Hippocampal formation (tissue), 2 donors: ENCODE measurements around the gene RPRML.
"Not testable (repeated sequence)": the region's sequence is repeated elsewhere in the genome, so short reads cannot be mapped to it uniquely, and the experiment has no call there.

Experiments
- DNase-seq, 2 donors: peaks; one replicate each; lab custom pipeline; 2025; lab: John Stamatoyannopoulos, UW

The RPRML gene

DNA sequence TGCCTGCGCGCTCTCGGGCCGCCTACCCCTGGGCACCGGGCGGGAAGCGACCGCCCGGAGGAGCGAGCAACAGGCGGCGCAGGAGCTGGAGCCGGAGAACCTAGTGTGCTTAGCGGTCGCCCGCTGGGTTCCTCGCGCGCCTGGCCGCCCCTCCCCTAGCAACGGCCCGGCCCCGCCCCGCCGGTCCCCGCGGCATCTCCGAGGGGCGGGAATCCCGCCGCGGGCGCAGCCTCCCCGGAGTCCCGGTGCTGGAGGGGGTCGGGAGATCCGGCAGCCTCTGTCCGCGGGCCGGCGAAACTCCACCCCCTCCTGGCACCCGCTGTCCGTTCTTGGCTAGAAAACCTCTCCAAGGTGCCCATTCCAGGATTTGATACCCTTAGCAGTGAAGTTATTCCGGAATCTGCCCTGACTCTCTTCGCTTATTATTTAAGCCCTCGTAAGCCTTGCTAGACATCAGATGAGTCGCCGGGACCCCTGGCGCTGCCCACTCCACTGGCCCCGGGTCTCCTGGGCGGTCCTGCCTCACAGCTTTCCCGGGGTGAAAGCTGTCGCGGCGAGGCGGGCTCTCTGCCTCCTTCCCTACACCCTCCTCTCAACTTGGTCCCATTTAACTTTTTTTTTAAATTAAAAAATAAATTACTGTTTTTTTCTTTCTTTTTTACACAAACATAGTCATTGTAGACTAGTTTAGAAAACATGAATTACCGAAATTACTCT is at the start of gene RPRML:
TSS of gene RPRML (minus strand) at position 107 of the 717 bp plus-strand sequence. CDS start 246 bp downstream, outside the sequence.
- DNase-seq = no peak

DNA sequence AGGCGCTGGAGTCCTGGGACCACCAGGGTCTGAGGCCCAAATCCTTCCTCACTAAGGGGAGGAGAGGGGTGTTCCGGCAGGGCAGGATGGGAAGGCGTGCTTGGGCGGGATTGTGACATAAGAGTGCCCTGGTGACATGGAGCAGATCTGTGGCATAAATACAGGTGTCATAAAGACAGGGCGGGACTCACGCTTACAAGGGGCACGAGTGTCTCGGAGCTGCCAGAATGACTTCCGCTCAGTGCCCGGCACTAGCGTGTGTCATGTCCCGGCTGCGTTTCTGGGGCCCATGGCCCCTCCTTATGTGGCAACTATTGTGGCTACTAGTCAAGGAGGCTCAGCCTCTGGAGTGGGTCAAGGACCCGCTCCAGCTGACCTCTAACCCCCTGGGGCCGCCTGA is 37.9 kb upstream of the RPRML start:
- not testable (repeated sequence) for DNase-seq

GRCh38 chr17:47013341-47013740 is 34.3 kb upstream of the RPRML start:
- DNase-seq = no peak

DNA sequence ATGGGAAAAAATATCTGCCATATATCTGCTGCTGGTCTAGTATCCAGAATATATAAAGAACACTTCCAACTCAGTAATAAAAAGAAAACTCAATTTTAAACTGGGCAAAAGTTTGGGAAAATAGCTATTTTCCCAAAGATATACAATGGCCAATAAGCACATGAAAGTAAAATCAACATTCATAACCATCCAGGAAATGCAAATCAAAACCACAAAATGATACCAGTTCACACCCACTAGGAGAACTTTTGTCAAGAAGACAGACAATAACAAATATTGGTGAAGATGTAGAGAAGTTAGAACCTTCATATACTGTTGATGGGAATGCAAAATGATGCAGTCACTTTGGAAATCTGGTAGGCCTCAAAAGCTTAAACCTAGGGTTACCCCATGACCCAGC is 33.4 kb upstream of the RPRML start:
- no peak for DNase-seq

- DNase-seq = no peak
Measured at GRCh38 chr17:47009759-47010594, 30.9 kb upstream of the RPRML start.

- no peak for DNase-seq
Measured at GRCh38 chr17:47004906-47005305, 25.9 kb upstream of the RPRML start.

DNA sequence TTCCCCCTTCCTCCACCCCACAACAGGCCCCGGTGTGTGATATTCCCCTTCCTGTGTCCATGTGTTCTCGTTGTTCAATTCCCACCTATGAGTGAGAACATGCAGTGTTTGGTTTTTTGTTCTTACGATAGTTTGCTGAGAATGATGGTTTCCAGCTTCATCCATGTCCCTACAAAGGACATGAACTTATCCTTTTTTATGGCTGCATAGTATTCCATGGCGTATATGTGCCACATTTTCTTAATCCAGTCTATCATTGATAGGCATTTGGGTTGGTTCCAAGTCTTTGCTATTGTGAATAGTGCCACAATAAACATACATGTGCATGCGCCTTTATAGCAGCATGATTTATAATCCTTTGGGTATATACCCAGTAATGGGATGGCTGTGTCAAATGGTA is 24.8 kb upstream of the RPRML start:
- DNase-seq = not testable (repeated sequence)

GRCh38 chr17:46995841-46996571 is 17.0 kb upstream of the RPRML start:
- DNase-seq = no peak

DNA sequence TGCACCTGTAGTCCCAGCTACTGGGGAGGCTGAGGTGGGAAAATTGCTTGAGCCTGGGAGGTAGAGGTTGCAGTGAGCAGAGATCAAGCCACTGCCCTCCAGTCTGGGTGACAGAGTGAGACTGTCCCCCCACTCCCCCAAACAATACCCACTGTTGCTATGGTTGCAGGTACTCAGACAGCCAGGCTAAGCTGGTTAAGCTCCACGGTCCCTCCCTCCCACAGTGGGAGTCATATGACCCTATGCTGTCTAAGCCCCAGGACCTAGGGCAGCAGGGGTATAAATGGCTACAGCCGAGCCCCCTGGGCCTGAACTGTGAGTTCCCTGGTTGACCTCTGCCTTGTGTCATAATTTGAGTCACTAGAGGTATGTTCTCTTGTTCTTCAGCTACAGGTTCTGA is 15.9 kb upstream of the RPRML start:
- no peak for DNase-seq

DNA sequence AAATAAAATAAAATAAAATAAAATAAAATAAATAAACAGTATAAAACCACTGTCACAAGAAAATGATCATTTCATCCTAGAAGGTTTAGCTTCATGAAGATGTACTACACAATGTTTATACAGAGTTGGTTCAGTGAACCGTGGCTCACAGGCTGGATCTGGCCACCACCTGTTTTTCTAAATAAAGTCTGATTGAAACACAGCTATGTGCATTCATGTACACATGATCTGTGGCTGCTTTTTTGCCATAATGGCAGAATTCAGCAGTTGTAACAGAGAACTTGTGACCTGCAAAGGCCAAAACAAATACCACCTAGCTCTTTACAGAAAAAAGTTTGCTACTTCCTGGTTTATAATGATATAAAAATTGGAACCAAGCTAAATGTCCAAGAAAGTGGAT is 12.6 kb upstream of the RPRML start:
- DNase-seq = no peak

DNA sequence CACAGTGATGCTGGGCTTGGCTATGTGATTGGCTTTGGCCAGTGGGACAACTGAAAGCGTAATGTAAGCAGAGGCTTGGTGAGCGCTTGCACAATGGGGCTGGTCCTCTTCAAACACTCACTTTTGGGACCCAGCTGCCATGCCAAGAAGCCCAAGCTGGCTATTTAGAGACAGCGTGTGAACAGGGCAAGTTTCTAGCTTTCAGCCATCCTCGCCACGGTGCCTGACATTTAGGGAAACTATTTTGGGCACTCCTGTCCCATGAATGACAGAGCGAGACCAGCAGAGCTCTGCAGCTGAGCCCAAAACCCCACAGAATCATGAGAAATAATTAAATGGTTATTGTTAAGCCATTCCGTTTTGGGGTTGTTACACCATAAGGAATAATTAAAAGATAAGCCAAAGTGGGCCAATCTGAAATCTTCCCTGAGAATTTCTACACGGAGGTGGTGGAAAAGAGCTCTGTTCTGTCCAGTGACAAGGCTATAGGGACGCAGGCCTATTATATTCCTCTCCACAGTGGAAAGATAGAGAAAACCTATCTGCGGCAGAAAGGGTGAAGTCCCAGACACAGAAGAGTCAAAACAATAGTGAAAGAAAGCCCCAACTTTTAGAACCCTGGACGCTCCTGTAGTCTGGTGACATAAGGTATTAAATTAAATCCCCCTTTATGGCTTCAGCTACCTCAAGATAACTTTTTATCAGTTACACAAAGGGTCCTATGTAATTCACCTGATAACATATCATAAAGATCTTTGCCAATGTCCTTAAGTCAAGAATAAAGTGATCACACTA is 10.8 kb upstream of the RPRML start:
- no peak for DNase-seq

GRCh38 chr17:46987927-46988326 is 8.9 kb upstream of the RPRML start:
- not testable (repeated sequence) for DNase-seq

GRCh38 chr17:46986366-46986765 is 7.3 kb upstream of the RPRML start:
- DNase-seq = no peak

GRCh38 chr17:46984892-46985291 is 5.8 kb upstream of the RPRML start:
- DNase-seq = no peak

DNA sequence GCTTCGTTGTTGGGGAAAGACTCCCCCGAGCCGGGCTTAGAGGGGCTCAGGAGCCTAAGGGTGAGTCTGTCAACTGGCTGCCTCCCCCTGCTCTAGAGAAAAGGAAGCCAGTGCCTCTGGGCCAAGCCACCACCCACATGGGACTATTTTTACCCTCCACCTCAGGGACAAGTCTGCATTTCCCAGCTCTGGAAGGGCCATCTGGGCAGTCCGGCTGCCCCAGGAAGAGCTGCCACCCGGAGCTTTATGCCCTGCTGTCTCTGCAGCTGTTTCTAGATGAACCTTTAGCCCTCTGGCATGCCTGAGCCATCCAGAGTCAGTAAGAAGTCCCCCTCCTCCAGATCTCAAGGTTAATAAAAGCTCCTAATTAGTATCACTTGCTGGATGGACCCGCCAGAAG is 5.3 kb upstream of the RPRML start:
- DNase-seq = no peak

DNA sequence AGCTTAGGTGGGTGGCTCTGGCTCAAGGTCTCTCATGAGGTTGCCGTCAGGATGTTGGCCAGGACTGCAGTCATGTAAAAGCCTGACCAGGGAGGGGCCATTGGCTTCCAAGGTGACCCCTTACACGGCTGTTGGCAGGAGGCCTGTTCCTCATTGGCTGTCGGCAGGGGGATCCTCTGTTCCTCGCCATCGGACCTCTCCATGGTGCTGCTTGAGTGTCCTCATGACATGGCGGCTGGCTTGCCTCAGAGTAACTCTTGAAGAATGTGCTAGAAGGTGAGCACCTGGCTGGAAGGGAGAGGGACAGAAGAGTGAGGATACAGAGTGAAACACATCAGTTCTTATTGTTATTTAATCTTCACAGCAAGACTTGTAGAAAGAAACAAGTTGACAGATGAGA is 4.7 kb upstream of the RPRML start:
- DNase-seq = no peak

DNA sequence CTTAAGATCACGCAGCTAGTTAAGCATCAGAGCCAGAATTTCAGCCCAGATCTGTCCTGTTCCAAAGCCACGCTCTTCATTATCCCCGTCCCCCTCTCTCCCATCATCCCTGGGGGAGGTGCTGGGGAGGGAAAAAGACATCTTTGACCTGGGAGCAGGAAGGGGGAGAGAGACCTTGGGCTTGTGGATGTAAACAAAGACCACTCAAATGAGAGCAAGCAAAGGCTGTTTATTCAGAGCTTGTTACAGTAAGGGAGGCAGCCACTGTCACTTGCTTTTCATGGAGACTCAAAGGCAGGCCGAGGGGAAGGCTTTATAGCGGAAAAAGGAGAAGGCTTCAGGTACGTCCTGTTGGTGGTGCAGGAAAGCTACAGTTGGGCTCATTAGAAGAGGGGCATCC is 3.5 kb upstream of the RPRML start:
- DNase-seq = no peak

DNA sequence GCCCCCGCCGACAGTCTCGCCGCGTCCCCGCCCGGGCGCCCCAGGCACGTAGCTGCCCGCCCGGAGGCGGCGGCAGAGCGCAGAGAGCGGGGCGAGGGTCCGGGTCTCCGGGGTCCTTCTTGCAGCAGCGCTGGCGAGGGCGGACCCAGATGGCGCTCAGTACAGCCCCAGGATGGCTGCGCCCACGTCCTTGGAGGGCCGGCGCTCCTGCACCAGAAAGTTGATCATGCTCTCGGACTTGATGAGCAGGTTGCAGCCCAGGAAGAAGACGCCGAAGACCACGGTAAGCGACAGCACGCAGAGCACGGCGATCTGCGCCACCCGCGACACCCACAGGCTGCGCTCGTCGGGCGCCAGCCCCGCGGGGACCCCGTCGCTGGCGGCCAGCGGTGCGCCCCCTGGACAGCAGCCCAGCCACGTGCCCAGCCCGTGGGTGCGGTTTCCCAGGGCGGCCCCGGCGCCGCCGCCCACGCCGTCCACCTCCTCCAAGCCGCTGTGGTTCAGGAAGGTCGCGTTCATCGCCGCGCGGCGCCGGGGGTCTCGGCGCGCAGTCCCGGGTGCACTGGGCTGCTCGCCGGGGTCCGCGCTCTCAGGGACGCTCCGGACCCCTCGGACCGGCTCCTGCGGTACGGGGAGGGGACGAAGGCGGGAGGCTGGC is 435 bp downstream of the RPRML start:
- no peak for DNase-seq

- DNase-seq = no peak
Measured at GRCh38 chr17:46977750-46978488, 1.1 kb downstream of the RPRML start.

- no peak for DNase-seq
Measured at GRCh38 chr17:46977348-46977747, 1.7 kb downstream of the RPRML start.
